Esophagus muscularis mucosa (tissue), 3 donors: ENCODE data around the gene SNX15.

Experiments used
- EP300 ChIP-seq: sonication (generic); formaldehyde crosslinking; IDR thresholded peaks from one replicate; pipeline ENCODE4 v1.6.1; 2017; ENCODE audit warnings: antibody characterized with exemption
- TF ChIP-seq, protein P1 (sequence below), 3 experiments: fragments of 200-600 bp in 2 of 3; fragments of 450-650 bp in 1 of 3; sonication (generic) in 2 of 3; IDR thresholded peaks; one replicate each; pipeline ENCODE4 v1.5.1; 2017 to 2019; ENCODE audit warnings: antibody characterized with exemption in 3 of 3, mild to moderate bottlenecking in 2 of 3, moderate library complexity in 1 of 3

DNA sequence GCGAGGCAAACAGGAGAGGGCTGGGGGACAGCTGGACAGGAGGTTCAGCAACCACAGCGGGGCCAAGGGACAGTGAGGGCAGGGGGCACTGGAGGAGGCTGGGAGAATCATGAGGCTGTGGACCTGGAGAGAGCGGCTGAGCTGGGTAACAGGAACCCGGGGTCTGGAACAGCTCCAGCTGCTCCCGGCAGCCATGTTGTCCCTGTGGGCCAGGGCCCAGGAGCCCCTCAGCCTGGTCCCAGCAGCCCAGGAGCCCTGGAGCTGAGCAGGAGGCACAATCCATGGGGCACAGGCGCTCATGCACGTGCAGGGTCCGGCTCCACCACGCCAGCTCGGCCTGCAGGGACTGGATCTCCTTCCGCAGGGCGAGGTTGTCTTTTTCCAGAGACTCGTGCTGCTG is 37.8 kb upstream of the SNX15 start:
- TF ChIP-seq, protein P1, sequence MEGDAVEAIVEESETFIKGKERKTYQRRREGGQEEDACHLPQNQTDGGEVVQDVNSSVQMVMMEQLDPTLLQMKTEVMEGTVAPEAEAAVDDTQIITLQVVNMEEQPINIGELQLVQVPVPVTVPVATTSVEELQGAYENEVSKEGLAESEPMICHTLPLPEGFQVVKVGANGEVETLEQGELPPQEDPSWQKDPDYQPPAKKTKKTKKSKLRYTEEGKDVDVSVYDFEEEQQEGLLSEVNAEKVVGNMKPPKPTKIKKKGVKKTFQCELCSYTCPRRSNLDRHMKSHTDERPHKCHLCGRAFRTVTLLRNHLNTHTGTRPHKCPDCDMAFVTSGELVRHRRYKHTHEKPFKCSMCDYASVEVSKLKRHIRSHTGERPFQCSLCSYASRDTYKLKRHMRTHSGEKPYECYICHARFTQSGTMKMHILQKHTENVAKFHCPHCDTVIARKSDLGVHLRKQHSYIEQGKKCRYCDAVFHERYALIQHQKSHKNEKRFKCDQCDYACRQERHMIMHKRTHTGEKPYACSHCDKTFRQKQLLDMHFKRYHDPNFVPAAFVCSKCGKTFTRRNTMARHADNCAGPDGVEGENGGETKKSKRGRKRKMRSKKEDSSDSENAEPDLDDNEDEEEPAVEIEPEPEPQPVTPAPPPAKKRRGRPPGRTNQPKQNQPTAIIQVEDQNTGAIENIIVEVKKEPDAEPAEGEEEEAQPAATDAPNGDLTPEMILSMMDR (IDR thresholded peaks at IDR 0.05), result no peak
- no peak for TF ChIP-seq EP300
